Peyer's patch (tissue), 4 donors: ENCODE data around the gene CD34.

Experiments
- CTCF ChIP-seq, 6 experiments: fragments of 450-650 bp in 4 of 6; fragments of 200-600 bp in 2 of 6; sonication (generic) in 1 of 6; IDR thresholded peaks; one replicate each; pipeline ENCODE4 v1.5.1; 2017 to 2019; ENCODE audit warnings: antibody characterized with exemption in 6 of 6, mild to moderate bottlenecking in 3 of 6, moderate library complexity in 1 of 6
- POLR2A ChIP-seq, 2 donors: fragments of 450-650 bp; IDR thresholded peaks; one replicate each; pipeline ENCODE4 v1.5.1; 2017; ENCODE audit warnings: antibody characterized with exemption in 2 of 2, mild to moderate bottlenecking in 2 of 2, moderate library complexity in 2 of 2

DNA sequence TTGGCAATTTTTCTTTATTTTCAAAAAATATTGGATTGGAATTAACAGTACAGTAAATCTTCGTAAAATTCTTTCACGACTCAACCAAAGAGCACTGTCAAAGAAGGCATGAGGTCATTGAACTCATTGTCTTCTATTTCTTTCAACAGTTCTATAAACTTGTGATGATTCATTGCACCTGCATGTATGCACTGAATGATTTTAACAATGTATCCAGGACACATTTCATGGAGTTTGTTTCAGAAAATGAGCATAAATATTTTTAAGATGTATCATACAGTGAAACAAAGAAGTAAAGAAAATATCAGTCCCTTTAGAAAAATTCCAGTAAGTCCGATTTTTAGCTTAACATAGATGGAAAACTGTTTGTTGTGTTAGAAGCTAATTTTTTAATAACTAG, 33.6 kb upstream of the CD34 start:
- TF ChIP-seq CTCF (IDR thresholded peaks at IDR 0.05) (no peak), POLR2A (IDR thresholded peaks at IDR 0.05) (no peak)
